GM18505 (cell line): ENCODE measurements around the gene VCY1B.
"Not testable (repeated sequence)": the region's sequence is repeated elsewhere in the genome, so short reads cannot be mapped to it uniquely, and the experiment has no call there.

ENCODE experiments used
- ATAC-seq: cut with Tn5 transposase; IDR thresholded peaks from one replicate; pipeline ENCODE4 v1.9.1; 2021; ENCODE audit not compliant: unreplicated experiment
- POLR2A ChIP-seq: IDR thresholded peaks from 4 replicates; pipeline ENCODE4 v1.6.1; 2011; ENCODE audit warnings: borderline replicate concordance; ENCODE audit not compliant: insufficient read depth, insufficient read length; ENCODE audit errors: extremely low read depth

The VCY1B gene

GRCh38 chrY:14055927-14056326, at the start of gene VCY1B:
VCY1B (plus strand) TSS chrY:14056227; CDS start chrY:14056290, 63 bp downstream.
- not testable (repeated sequence) for ATAC-seq

GRCh38 chrY:14011916-14012315, 44.1 kb upstream of the VCY1B start:
- ATAC-seq, result not testable (repeated sequence)

GRCh38 chrY:14030395-14030794, 25.6 kb upstream of the VCY1B start:
- not testable (repeated sequence) for ATAC-seq

GRCh38 chrY:14085877-14086276, 29.9 kb downstream of the VCY1B start:
- no peak for TF ChIP-seq POLR2A
- no peak for ATAC-seq
